Esophagus squamous epithelium (tissue), 5 donors: ENCODE results near the gene CCL20. TPM values are rescaled to one million over a fixed set of nuclear protein-coding genes. Genes with fewer than 3 reads are reported as not detected.
A peak's percentile ranks its signal among the peaks of the same experiment; 100 is the strongest.

Experiments
- DNase-seq: peaks from one replicate; lab custom pipeline; 2025; lab: John Stamatoyannopoulos, UW
- H3K27ac ChIP-seq, 4 donors: fragments of 200-600 bp; sonication (generic); one replicate each; pipeline ENCODE4 v1.5.1; 2016 to 2019; ENCODE audit warnings: mild to moderate bottlenecking in 1 of 4
- H3K27me3 ChIP-seq, 4 donors: fragments of 200-600 bp; sonication (generic); 1 replicate in 3 of 4; 2 replicates in 1 of 4; pipeline versions ENCODE4 v1.5.1 to v1.6.0; 2017 to 2021; ENCODE audit warnings: antibody characterized with exemption in 1 of 4
- H3K36me3 ChIP-seq, 3 donors: fragments of 200-600 bp; sonication (generic); one replicate each; pipeline ENCODE4 v1.5.1; 2016 to 2019
- H3K4me1 ChIP-seq, 3 donors: fragments of 200-600 bp; sonication (generic); one replicate each; pipeline ENCODE4 v1.5.1; 2017 to 2019
- H3K4me3 ChIP-seq, 4 donors: fragments of 200-600 bp; sonication (generic); 1 replicate in 3 of 4; 2 replicates in 1 of 4; pipeline ENCODE4 v1.5.1; 2016 to 2019; ENCODE audit warnings: mild to moderate bottlenecking in 2 of 4, moderate library complexity in 1 of 4
- H3K9me3 ChIP-seq, 3 donors: fragments of 200-600 bp; sonication (generic); one replicate each; pipeline ENCODE4 v1.5.1; 2016 to 2019
- POLR2A ChIP-seq, 4 donors: fragments of 450-650 bp; IDR thresholded peaks; one replicate each; pipeline ENCODE4 v1.6.1; 2017; ENCODE audit warnings: antibody characterized with exemption in 4 of 4, mild to moderate bottlenecking in 4 of 4, moderate library complexity in 3 of 4
- WGBS, 2 donors: methylation state at CpG; one replicate each; pipeline ENCODE4 v1.1.5; 2018; 5-methylcytosine and 5-hydroxymethylcytosine counted together
- intact Hi-C: fragments of 100-400 bp; cut with DNase I; formaldehyde crosslinking; loops from one replicate; pipeline ENCODE4 v1.15.0; 2022
- total RNA-seq, 4 donors: library from RNA; depleted of rRNA; stranded (reverse); fragments of >200 nt; gene quantifications; one replicate each; pipeline ENCODE4 v1.1.0, GENCODE V29; 2016
- TF ChIP-seq, protein P1 (sequence below), 6 experiments: fragments of 450-650 bp in 4 of 6; fragments of 200-600 bp in 2 of 6; sonication (generic) in 2 of 6; IDR thresholded peaks; one replicate each; pipeline ENCODE4 v1.5.1; 2016 to 2019; ENCODE audit warnings: antibody characterized with exemption in 6 of 6, mild to moderate bottlenecking in 4 of 6, moderate library complexity in 4 of 6
- donor health status: DM: yes; HTN: yes; CAD: no.

CCL20 gene
- total RNA-seq, 4 donors from 2014 or later: 1.9 to 57.2 (median 8.5) TPM

DNA sequence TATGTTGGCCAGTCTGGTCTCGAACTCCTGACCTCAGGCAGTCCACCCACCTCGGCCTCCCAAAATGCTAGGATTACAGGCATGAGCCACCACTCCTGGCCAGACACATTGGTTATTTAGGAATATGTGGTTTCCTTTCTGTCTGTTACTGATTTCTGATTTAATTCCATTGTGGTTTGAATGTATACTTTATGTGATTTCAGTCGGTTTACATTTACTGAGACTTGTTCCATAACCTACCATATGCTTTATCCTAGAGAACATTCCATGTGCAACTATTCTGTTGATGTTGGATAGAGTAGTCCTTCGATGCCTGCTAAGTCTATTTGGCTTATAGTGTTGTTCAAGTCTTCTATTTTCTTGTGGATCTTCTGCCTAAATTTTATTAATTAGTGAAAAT is 1.6 kb upstream of the CCL20 start:
- H3K9me3 ChIP-seq: no peaks in the 10 kb centered on the region
- no peak for DNase-seq
- no peaks in the 10 kb centered on the region for H3K27me3 ChIP-seq
- no peak for TF ChIP-seq POLR2A (IDR thresholded peaks at IDR 0.05)
- TF ChIP-seq, protein P1, sequence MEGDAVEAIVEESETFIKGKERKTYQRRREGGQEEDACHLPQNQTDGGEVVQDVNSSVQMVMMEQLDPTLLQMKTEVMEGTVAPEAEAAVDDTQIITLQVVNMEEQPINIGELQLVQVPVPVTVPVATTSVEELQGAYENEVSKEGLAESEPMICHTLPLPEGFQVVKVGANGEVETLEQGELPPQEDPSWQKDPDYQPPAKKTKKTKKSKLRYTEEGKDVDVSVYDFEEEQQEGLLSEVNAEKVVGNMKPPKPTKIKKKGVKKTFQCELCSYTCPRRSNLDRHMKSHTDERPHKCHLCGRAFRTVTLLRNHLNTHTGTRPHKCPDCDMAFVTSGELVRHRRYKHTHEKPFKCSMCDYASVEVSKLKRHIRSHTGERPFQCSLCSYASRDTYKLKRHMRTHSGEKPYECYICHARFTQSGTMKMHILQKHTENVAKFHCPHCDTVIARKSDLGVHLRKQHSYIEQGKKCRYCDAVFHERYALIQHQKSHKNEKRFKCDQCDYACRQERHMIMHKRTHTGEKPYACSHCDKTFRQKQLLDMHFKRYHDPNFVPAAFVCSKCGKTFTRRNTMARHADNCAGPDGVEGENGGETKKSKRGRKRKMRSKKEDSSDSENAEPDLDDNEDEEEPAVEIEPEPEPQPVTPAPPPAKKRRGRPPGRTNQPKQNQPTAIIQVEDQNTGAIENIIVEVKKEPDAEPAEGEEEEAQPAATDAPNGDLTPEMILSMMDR (IDR thresholded peaks at IDR 0.05): no peak
- 80 to 83% methylated on average over 4 of the region's 4 CpGs for WGBS, 2 donors
- intact Hi-C loops: no loop called here
- no peak overlapping the region for H3K4me3 ChIP-seq
- peaks cover 0 to 30% (median 8%) of the 10 kb centered on the region in 3 donors for H3K4me1 ChIP-seq
- H3K27ac ChIP-seq: no peak overlapping the region
- no peaks in the 10 kb centered on the region for H3K36me3 ChIP-seq

DNA sequence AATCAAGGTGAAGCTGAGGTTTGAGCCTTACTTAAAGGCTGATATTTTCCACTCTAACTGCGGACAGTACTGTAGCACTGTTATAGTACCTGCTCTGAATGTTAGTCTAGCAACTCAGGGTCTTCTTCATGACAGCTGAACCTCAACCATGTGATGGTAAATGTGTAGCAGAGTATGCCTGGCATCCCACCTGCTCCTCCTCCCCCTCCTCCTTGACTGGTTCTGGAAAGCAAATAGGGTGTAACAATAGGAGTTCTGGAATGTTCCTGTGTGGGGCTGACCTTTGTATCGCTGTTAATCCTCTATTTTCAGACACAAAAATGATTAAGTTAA is 447 bp upstream of the CCL20 start:
- Histone ChIP-seq H3K4me1 (peaks cover 3 to 36% (median 13%) of the 10 kb centered on the region in 3 donors), H3K36me3 (no peaks in the 10 kb centered on the region), H3K4me3 (no peak overlapping the region), H3K9me3 (no peaks in the 10 kb centered on the region), H3K27me3 (no peaks in the 10 kb centered on the region), H3K27ac (no peak overlapping the region)
- no peak for DNase-seq
- no peak for TF ChIP-seq POLR2A (IDR thresholded peaks at IDR 0.05)
- TF ChIP-seq, protein P1 (IDR thresholded peaks at IDR 0.05): no peak
- 47 to 79% methylated on average over 2 of the region's 2 CpGs for WGBS, 2 donors
- intact Hi-C loops: no loop called here

DNA sequence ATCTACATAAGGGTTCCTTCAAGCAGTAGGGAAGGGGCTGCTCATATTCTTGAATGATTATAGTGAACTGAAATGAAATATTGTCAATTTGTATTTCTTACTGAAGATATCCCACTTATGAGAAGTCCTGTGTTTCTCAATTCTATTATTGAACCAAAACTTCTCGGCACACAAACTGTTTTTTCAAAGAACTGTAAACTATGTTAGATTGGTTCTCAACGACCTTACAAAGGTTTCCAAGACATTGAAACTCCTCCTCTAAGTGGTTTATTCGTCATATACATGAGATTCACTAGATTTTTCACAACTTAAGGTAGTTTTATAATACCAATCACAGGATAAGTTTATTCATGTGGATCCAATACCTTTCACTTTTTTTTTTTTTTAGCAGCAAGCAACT is 1.4 kb downstream of the CCL20 start:
- Histone ChIP-seq H3K27ac (no peak overlapping the region), H3K4me3 (no peak overlapping the region), H3K27me3 (no peaks in the 10 kb centered on the region), H3K9me3 (no peaks in the 10 kb centered on the region), H3K36me3 (no peaks in the 10 kb centered on the region), H3K4me1 (peaks cover 7 to 49% (median 21%) of the 10 kb centered on the region in 3 donors)
- intact Hi-C loops: no loop called here
- 61 to 63% methylated on average over 3 of the region's 3 CpGs for WGBS, 2 donors
- DNase-seq: no peak
- TF ChIP-seq, protein P1 (IDR thresholded peaks at IDR 0.05): no peak
- TF ChIP-seq POLR2A (IDR thresholded peaks at IDR 0.05): no peak

DNA sequence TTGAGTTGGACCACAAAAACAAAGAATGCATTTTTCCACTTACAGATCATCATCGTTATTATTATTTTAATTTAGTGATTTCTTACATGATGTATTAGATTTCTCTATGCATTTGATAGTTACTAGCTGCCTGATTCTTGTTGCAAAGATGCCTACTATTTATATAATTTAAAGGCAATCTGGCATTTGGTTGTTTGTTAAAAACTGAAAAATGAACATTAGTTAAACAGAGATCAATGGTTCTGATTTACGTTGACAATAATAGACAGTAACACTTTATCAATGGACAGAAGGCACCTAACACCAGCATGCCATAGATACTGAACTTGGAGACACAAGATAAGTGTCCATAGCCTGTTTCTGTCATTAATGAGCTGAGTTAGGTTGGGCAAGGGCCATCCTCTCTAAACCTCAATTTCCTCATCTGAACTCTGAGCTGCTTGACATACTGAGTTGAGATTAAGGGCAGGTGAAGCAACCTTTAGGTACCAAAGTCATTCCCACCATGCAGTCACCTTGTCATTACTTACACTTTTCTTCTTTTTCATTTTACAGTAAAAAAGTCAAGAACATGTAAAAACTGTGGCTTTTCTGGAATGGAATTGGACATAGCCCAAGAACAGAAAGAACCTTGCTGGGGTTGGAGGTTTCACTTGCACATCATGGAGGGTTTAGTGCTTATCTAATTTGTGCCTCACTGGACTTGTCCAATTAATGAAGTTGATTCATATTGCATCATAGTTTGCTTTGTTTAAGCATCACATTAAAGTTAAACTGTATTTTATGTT is 3.1 kb downstream of the CCL20 start:
- no peak overlapping the region for H3K4me3 ChIP-seq
- intact Hi-C loops: no loop called here
- H3K36me3 ChIP-seq: no peaks in the 10 kb centered on the region
- TF ChIP-seq, protein P1 (IDR thresholded peaks at IDR 0.05): no peak
- no peak for TF ChIP-seq POLR2A (IDR thresholded peaks at IDR 0.05)
- H3K4me1 ChIP-seq: peaks cover 7 to 39% (median 21%) of the 10 kb centered on the region in 3 donors
- DNase-seq: no peak
- no peak overlapping the region for H3K27ac ChIP-seq
- WGBS, 2 donors: 92% methylated on average over 2 of the region's 2 CpGs
- no peaks in the 10 kb centered on the region for H3K27me3 ChIP-seq
- no peaks in the 10 kb centered on the region for H3K9me3 ChIP-seq

DNA sequence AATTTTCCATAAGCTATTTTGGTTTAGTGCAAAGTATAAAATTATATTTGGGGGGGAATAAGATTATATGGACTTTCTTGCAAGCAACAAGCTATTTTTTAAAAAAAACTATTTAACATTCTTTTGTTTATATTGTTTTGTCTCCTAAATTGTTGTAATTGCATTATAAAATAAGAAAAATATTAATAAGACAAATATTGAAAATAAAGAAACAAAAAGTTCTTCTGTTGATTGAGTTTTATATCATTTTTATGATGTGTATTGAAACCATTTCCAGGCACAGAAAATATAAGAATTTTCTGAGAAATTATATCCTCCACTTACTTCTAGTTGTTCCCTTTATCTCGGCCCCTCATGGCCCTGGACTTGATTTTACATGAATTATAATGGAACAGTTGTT is 3.7 kb downstream of the CCL20 start:
- H3K27me3 ChIP-seq: no peaks in the 10 kb centered on the region
- TF ChIP-seq, protein P1 (IDR thresholded peaks at IDR 0.05): no peak
- no peak for TF ChIP-seq POLR2A (IDR thresholded peaks at IDR 0.05)
- 44 to 63% methylated on average over 1 of the region's 1 CpG for WGBS, 2 donors

More for the DNA sequence above, 3.7 kb downstream of the CCL20 start:
- H3K36me3 ChIP-seq: no peaks in the 10 kb centered on the region
- no peak for DNase-seq
- peak overlapping the region in 2 of 4 donors; percentile 46 to 59 for H3K27ac ChIP-seq
- intact Hi-C loops: no loop called here
- peaks cover 7 to 36% (median 21%) of the 10 kb centered on the region in 3 donors for H3K4me1 ChIP-seq
- H3K4me3 ChIP-seq: no peak overlapping the region
- H3K9me3 ChIP-seq: no peaks in the 10 kb centered on the region
